H1 (cell line): ENCODE measurements around the gene SSTR4. TPM values are rescaled to one million over a fixed set of nuclear protein-coding genes. Genes with fewer than 3 reads are reported as not detected.

ENCODE experiments used
- BCL11A ChIP-seq, 2 experiments: IDR thresholded peaks; one replicate each; pipeline ENCODE4 v1.6.1; 2011; ENCODE audit warnings: low read depth in 2 of 2, low read length in 2 of 2, mild to moderate bottlenecking in 2 of 2
- CTBP2 ChIP-seq: IDR thresholded peaks from 2 replicates; pipeline ENCODE4 v1.7.0; 2011; ENCODE audit warnings: borderline replicate concordance, mild to moderate bottlenecking, moderate library complexity, mixed read lengths, low read length; ENCODE audit not compliant: insufficient read depth, insufficient read length
- E2F6 ChIP-seq: IDR thresholded peaks from 2 replicates; pipeline ENCODE4 v1.6.1; 2012; ENCODE audit warnings: inconsistent platforms
- SP1 ChIP-seq: IDR thresholded peaks from 2 replicates; pipeline ENCODE4 v1.6.1; 2011; ENCODE audit warnings: low read depth, low read length
- TBP ChIP-seq: IDR thresholded peaks from 2 replicates; pipeline ENCODE4 v1.6.1; 2011; ENCODE audit warnings: low read depth, low read length, improper control_type of control experiment
- TCF12 ChIP-seq: IDR thresholded peaks from 2 replicates; pipeline ENCODE4 v1.6.1; 2011; ENCODE audit warnings: low read depth, mild to moderate bottlenecking, low read length
- polyA plus RNA-seq, 7 experiments: library from polyadenylated mRNA; depleted of rRNA in 3 of 7; stranded (reverse) in 5 of 7; unstranded in 2 of 7; fragments of >200 nt in 5 of 7; fragments of 200-250 nt in 2 of 7; gene quantifications; 1 replicate in 5 of 7; 2 replicates in 1 of 7; 4 replicates in 1 of 7; pipeline versions ENCODE4 v1.2.1 to v1.2.3, GENCODE V29; 2011 to 2013; ENCODE audit warnings: missing spikeins in 2 of 7, mixed read lengths in 2 of 7
- total RNA-seq: library from RNA; stranded (reverse); fragmentation: NEBNext Ultra II Directional; extraction: Animal tissue kit (Norgen Biotek cat#: 25700); gene quantifications from 2 replicates; pipeline ENCODE4 v1.2.1, GENCODE V29; 2021
- TF ChIP-seq, protein P1 (sequence below): fragments of 300-600 bp; sonication (generic); IDR thresholded peaks from 2 replicates; pipeline ENCODE4 v1.7.1; 2012; ENCODE audit warnings: low read length, moderate library complexity, mild to moderate bottlenecking, inconsistent platforms; ENCODE audit not compliant: insufficient replicate concordance
- TF ChIP-seq, protein P2 (sequence below): IDR thresholded peaks from 2 replicates; pipeline ENCODE4 v1.6.1; 2011; ENCODE audit warnings: low read length, improper control_type of control experiment

Gene SSTR4
- total and polyA plus RNA-seq, 2 of the 8 experiments (the other 6 are each of a cell fraction or from before 2014, with no cell fraction given), result 0.05 TPM; not detected in 1

- TF ChIP-seq, protein P1, sequence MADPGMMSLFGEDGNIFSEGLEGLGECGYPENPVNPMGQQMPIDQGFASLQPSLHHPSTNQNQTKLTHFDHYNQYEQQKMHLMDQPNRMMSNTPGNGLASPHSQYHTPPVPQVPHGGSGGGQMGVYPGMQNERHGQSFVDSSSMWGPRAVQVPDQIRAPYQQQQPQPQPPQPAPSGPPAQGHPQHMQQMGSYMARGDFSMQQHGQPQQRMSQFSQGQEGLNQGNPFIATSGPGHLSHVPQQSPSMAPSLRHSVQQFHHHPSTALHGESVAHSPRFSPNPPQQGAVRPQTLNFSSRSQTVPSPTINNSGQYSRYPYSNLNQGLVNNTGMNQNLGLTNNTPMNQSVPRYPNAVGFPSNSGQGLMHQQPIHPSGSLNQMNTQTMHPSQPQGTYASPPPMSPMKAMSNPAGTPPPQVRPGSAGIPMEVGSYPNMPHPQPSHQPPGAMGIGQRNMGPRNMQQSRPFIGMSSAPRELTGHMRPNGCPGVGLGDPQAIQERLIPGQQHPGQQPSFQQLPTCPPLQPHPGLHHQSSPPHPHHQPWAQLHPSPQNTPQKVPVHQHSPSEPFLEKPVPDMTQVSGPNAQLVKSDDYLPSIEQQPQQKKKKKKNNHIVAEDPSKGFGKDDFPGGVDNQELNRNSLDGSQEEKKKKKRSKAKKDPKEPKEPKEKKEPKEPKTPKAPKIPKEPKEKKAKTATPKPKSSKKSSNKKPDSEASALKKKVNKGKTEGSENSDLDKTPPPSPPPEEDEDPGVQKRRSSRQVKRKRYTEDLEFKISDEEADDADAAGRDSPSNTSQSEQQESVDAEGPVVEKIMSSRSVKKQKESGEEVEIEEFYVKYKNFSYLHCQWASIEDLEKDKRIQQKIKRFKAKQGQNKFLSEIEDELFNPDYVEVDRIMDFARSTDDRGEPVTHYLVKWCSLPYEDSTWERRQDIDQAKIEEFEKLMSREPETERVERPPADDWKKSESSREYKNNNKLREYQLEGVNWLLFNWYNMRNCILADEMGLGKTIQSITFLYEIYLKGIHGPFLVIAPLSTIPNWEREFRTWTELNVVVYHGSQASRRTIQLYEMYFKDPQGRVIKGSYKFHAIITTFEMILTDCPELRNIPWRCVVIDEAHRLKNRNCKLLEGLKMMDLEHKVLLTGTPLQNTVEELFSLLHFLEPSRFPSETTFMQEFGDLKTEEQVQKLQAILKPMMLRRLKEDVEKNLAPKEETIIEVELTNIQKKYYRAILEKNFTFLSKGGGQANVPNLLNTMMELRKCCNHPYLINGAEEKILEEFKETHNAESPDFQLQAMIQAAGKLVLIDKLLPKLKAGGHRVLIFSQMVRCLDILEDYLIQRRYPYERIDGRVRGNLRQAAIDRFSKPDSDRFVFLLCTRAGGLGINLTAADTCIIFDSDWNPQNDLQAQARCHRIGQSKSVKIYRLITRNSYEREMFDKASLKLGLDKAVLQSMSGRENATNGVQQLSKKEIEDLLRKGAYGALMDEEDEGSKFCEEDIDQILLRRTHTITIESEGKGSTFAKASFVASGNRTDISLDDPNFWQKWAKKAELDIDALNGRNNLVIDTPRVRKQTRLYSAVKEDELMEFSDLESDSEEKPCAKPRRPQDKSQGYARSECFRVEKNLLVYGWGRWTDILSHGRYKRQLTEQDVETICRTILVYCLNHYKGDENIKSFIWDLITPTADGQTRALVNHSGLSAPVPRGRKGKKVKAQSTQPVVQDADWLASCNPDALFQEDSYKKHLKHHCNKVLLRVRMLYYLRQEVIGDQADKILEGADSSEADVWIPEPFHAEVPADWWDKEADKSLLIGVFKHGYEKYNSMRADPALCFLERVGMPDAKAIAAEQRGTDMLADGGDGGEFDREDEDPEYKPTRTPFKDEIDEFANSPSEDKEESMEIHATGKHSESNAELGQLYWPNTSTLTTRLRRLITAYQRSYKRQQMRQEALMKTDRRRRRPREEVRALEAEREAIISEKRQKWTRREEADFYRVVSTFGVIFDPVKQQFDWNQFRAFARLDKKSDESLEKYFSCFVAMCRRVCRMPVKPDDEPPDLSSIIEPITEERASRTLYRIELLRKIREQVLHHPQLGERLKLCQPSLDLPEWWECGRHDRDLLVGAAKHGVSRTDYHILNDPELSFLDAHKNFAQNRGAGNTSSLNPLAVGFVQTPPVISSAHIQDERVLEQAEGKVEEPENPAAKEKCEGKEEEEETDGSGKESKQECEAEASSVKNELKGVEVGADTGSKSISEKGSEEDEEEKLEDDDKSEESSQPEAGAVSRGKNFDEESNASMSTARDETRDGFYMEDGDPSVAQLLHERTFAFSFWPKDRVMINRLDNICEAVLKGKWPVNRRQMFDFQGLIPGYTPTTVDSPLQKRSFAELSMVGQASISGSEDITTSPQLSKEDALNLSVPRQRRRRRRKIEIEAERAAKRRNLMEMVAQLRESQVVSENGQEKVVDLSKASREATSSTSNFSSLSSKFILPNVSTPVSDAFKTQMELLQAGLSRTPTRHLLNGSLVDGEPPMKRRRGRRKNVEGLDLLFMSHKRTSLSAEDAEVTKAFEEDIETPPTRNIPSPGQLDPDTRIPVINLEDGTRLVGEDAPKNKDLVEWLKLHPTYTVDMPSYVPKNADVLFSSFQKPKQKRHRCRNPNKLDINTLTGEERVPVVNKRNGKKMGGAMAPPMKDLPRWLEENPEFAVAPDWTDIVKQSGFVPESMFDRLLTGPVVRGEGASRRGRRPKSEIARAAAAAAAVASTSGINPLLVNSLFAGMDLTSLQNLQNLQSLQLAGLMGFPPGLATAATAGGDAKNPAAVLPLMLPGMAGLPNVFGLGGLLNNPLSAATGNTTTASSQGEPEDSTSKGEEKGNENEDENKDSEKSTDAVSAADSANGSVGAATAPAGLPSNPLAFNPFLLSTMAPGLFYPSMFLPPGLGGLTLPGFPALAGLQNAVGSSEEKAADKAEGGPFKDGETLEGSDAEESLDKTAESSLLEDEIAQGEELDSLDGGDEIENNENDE, result no peak
- TF ChIP-seq E2F6, result no peak
- TF ChIP-seq, protein P2, sequence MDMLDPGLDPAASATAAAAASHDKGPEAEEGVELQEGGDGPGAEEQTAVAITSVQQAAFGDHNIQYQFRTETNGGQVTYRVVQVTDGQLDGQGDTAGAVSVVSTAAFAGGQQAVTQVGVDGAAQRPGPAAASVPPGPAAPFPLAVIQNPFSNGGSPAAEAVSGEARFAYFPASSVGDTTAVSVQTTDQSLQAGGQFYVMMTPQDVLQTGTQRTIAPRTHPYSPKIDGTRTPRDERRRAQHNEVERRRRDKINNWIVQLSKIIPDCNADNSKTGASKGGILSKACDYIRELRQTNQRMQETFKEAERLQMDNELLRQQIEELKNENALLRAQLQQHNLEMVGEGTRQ, result no peak
- TF ChIP-seq TBP, result no peak
- no peak for TF ChIP-seq BCL11A (IDR thresholded peaks at IDR 0.05; ENCODE audit: low read depth in 2 of 2, low read length in 2 of 2)
- TF ChIP-seq TCF12, result no peak
- TF ChIP-seq CTBP2, result no peak
- TF ChIP-seq SP1, result no peak
Observed at GRCh38 chr20:23018432-23018831, 16.7 kb upstream of the SSTR4 start (continued).
